ENCODE measurements around the gene SORL1.

GRCh38 chr11:121517996-121518395, 65.9 kb downstream of the SORL1 start:
- TF ChIP-seq CTCF (IDR thresholded peaks at IDR 0.05; ENCODE audit: low read length) (no peak), EZH2 (IDR thresholded peaks at IDR 0.05; ENCODE audit: borderline replicate concordance, low read length) (no peak)
